Measurements from ENCODE around the gene LAMP1.
A peak's percentile ranks its signal among the peaks of the same experiment; 100 is the strongest.

The LAMP1 gene

DNA sequence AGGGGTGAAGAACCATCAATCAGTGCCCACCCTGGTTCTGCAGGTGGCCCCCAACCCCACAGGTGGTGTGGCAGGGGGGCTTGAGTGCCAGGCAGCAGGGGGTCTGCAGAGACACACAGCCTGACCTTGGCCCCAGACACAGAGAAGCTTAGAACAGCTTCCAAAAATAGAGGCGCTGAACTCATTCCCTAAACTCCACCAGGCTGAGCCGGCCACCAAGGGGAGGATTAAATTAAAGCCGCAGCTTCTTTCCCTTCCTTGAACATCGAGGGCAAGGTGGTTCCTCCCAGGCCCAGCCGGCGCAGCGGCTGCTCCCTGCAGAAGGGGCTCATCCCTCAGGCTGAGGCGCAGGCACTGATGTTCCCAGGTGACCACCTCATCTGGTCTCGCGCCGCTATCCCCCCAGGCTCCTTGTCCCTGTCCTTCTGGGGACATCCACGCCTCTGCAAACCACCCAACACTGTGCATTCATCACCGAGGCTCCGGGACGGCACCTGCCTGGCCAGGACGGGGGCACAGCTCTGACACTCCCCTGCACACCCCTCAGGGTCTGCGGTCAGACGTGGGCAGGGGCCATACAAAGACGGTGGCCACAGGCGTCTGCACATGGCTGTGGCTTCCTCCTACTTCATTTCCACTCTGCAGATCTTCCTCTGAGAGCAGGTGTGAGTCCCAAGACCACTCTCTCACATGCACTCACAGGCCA lies 30.9 kb downstream of the LAMP1 start:
- no peaks in the 10 kb centered on the region for H3K27me3 ChIP-seq (ENCODE audit: insufficient read depth, low read depth, severe bottlenecking)
- DNase-seq = peak; percentile 93
- H3K9me3 ChIP-seq (ENCODE audit: severe bottlenecking) = no peaks in the 10 kb centered on the region
- peaks cover 39% of the 10 kb centered on the region for H3K36me3 ChIP-seq
- peak overlapping the region; percentile 7 for H3K4me3 ChIP-seq (ENCODE audit: low read depth, low read length)
- TF ChIP-seq, protein P1, sequence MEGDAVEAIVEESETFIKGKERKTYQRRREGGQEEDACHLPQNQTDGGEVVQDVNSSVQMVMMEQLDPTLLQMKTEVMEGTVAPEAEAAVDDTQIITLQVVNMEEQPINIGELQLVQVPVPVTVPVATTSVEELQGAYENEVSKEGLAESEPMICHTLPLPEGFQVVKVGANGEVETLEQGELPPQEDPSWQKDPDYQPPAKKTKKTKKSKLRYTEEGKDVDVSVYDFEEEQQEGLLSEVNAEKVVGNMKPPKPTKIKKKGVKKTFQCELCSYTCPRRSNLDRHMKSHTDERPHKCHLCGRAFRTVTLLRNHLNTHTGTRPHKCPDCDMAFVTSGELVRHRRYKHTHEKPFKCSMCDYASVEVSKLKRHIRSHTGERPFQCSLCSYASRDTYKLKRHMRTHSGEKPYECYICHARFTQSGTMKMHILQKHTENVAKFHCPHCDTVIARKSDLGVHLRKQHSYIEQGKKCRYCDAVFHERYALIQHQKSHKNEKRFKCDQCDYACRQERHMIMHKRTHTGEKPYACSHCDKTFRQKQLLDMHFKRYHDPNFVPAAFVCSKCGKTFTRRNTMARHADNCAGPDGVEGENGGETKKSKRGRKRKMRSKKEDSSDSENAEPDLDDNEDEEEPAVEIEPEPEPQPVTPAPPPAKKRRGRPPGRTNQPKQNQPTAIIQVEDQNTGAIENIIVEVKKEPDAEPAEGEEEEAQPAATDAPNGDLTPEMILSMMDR (IDR thresholded peaks at IDR 0.05; ENCODE audit: low read depth, low read length) = no peak
- H3K27ac ChIP-seq = peak overlapping the region; percentile 83

DNA sequence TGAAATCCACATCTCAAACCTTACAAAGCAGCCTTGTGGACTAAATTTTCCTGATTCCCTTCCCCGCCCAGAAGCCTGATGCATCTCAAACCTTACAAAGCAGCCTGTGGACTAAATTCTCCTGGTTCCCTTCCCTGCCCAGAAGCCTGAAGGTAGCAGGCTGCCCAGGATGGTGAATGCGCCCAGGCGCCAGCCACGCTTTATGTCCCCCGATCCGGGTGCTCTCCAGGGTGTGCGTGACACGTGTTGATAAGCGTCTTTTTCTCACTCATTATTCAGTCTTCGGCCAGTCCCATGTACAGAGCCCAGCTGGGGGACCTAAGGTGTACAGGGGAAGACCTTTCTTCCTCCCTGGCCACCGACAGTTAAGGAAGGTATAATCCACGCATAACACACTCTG lies 31.8 kb downstream of the LAMP1 start:
- H3K4me3 ChIP-seq (ENCODE audit: low read depth, low read length) = no peak overlapping the region
- no peak for DNase-seq
- TF ChIP-seq, protein P1 (IDR thresholded peaks at IDR 0.05; ENCODE audit: low read depth, low read length) = no peak
- H3K9me3 ChIP-seq (ENCODE audit: severe bottlenecking) = no peaks in the 10 kb centered on the region
- H3K36me3 ChIP-seq = peaks cover 30% of the 10 kb centered on the region
- no peaks in the 10 kb centered on the region for H3K27me3 ChIP-seq (ENCODE audit: insufficient read depth, low read depth, severe bottlenecking)
- H3K27ac ChIP-seq = peak overlapping the region; percentile 83

DNA sequence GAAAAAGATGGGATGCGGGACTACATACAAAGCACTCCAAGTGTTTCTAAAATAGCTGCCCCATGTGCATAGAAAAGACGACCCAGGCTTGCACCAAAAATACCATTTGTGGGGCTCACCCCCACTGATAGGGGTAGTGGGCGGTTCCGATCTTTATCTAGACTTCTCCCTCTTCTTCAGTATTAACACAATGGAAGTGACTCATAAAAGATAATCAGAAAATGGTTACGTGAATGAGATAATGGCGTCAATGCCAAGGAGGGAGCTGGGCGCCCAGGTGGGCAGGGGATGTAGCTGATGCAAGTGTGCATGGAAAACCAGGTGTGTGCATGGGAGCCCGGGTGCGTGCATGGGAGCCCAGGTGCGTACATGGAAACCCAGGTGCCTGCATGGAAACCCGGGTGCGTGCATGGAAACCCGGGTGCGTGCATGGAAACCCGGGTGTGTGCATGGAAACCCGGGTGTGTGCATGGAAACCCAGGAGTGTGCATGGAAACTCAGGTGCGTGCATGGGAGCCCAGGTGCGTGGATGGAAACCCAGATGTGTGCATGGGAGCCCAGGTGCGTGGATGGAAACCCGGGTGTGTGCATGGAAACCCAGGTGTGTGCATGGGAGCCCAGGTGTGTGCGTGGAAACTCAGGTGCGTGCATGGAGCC lies 32.7 kb downstream of the LAMP1 start:
- H3K9me3 ChIP-seq (ENCODE audit: severe bottlenecking) = no peaks in the 10 kb centered on the region
- DNase-seq = no peak
- no peak overlapping the region for H3K4me3 ChIP-seq (ENCODE audit: low read depth, low read length)
- TF ChIP-seq, protein P1 (IDR thresholded peaks at IDR 0.05; ENCODE audit: low read depth, low read length) = no peak
- no peaks in the 10 kb centered on the region for H3K27me3 ChIP-seq (ENCODE audit: insufficient read depth, low read depth, severe bottlenecking)
- no peak overlapping the region for H3K27ac ChIP-seq
- H3K36me3 ChIP-seq = peaks cover 22% of the 10 kb centered on the region

DNA sequence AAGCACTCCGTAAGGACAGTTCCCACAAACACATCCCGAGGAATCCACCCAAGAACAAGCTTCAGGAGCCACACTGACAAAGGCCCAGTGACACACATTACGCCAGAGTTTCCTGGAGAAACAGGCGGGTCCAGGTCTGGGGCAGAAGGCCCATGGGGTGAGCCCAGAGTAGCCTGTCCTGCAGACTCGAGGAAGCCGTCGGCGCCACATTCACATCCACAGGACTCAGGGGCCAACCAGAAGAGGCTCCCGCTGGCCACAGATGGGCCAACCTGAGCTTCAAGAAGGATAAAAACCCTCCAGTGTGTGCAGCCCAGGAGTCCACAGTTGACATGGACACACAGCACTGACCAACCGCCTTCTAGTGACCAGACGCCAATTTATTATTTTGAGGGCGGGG lies 35.6 kb downstream of the LAMP1 start:
- Histone ChIP-seq H3K27me3 (ENCODE audit: insufficient read depth, low read depth, severe bottlenecking) (no peaks in the 10 kb centered on the region), H3K36me3 (peaks cover 9% of the 10 kb centered on the region), H3K27ac (no peak overlapping the region), H3K9me3 (ENCODE audit: severe bottlenecking) (no peaks in the 10 kb centered on the region), H3K4me3 (ENCODE audit: low read depth, low read length) (no peak overlapping the region)
- DNase-seq = no peak
- TF ChIP-seq, protein P1 (IDR thresholded peaks at IDR 0.05; ENCODE audit: low read depth, low read length) = no peak

DNA sequence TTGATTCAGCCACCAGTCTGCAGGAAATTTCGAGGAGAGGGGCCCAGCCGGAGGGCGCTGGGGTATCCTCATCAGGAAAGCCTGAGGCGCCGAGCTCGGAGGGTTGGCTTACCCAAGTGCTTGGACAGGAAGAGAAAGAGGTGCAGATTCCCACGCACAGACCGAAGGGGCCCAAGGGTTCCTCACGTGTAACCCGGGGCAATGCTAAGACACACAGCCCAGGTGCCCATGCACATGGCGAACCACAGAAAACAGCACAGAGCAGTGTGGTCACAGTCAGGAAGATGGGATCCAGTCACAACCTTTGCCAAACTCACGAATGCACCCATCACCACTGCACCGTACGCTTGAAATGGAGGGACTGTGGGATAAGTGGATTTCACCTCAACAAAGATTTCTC lies 36.0 kb downstream of the LAMP1 start:
- H3K4me3 ChIP-seq (ENCODE audit: low read depth, low read length) = no peak overlapping the region
- H3K9me3 ChIP-seq (ENCODE audit: severe bottlenecking) = no peaks in the 10 kb centered on the region
- TF ChIP-seq, protein P1 (IDR thresholded peaks at IDR 0.05; ENCODE audit: low read depth, low read length) = no peak
- peaks cover 14% of the 10 kb centered on the region for H3K36me3 ChIP-seq
- no peak overlapping the region for H3K27ac ChIP-seq
- no peak for DNase-seq
- H3K27me3 ChIP-seq (ENCODE audit: insufficient read depth, low read depth, severe bottlenecking) = no peaks in the 10 kb centered on the region

Data from WERI-Rb-1 (cell line).